Effector memory CD4-positive, alpha-beta T cell (primary cell): ENCODE results near the gene SERPINE1.
A peak's percentile ranks its signal among the peaks of the same experiment; 100 is the strongest.

Source experiments
- DNase-seq, 3 donors: peaks; one replicate each; pipeline ENCODE4 v3.0.0-alpha.2; 2020
- H3K27ac ChIP-seq: 2 replicates; pipeline ENCODE4 v1.7.0; 2013; ENCODE audit warnings: mild to moderate bottlenecking, low read length, moderate library complexity; ENCODE audit not compliant: insufficient read depth, poor library complexity, severe bottlenecking
- H3K27me3 ChIP-seq: replicated peaks from 2 replicates; pipeline ENCODE4 v1.7.0; 2013; ENCODE audit warnings: mild to moderate bottlenecking, low read length; ENCODE audit not compliant: insufficient read depth, control insufficient read depth, poor library complexity, severe bottlenecking
- H3K36me3 ChIP-seq: 2 replicates; pipeline ENCODE4 v1.7.0; 2013; ENCODE audit warnings: mild to moderate bottlenecking, low read length, moderate library complexity; ENCODE audit not compliant: control insufficient read depth, insufficient read depth
- H3K4me1 ChIP-seq: 2 replicates; pipeline ENCODE4 v1.7.0; 2013; ENCODE audit warnings: low read length, mild to moderate bottlenecking; ENCODE audit not compliant: control insufficient read depth, insufficient read depth, poor library complexity, severe bottlenecking
- H3K4me3 ChIP-seq: 2 replicates; pipeline ENCODE4 v1.7.0; 2013; ENCODE audit warnings: low read length, low read depth, mild to moderate bottlenecking; ENCODE audit not compliant: insufficient read depth, poor library complexity, severe bottlenecking
- H3K9me3 ChIP-seq: 2 replicates; pipeline ENCODE4 v1.7.0; 2013; ENCODE audit warnings: mild to moderate bottlenecking, low read length, moderate library complexity; ENCODE audit not compliant: control insufficient read depth
- total RNA-seq, 3 donors: gene quantifications; one replicate each; lab custom pipeline; 2026; lab: John Stamatoyannopoulos, UW

SERPINE1 gene
- 0.35 to 2.9 (median 1.7) reads per million in 3 donors for total RNA-seq

DNA sequence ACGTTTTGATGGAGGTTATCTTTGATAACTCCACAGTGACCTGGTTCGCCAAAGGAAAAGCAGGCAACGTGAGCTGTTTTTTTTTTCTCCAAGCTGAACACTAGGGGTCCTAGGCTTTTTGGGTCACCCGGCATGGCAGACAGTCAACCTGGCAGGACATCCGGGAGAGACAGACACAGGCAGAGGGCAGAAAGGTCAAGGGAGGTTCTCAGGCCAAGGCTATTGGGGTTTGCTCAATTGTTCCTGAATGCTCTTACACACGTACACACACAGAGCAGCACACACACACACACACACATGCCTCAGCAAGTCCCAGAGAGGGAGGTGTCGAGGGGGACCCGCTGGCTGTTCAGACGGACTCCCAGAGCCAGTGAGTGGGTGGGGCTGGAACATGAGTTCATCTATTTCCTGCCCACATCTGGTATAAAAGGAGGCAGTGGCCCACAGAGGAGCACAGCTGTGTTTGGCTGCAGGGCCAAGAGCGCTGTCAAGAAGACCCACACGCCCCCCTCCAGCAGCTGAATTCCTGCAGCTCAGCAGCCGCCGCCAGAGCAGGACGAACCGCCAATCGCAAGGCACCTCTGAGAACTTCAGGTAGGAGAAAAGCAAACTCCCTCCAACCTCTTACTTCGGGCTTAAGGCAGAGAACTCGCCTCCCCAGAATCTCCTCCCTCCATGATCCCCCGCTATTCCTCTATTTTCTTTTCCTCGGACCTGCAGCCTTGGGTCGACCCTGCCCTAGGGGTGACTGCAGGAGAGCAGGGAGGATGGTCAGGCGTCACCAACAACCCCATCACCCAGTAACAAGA, at the start of gene SERPINE1:
SERPINE1 (plus strand) TSS at position 454 of the 809 bp plus-strand sequence. CDS start 1,290 bp downstream, outside the sequence.
- Histone ChIP-seq H3K4me1 (peaks cover 17% of the 10 kb centered on the region), H3K36me3 (no peaks in the 10 kb centered on the region), H3K9me3 (no peaks in the 10 kb centered on the region), H3K27ac (no peak within 1 kb of the TSS), H3K4me3 (no peak within 1 kb of the TSS), H3K27me3 (peaks cover 11% of the 10 kb centered on the region)
- peak; percentile 16 to 29 (median 16) for DNase-seq

DNA sequence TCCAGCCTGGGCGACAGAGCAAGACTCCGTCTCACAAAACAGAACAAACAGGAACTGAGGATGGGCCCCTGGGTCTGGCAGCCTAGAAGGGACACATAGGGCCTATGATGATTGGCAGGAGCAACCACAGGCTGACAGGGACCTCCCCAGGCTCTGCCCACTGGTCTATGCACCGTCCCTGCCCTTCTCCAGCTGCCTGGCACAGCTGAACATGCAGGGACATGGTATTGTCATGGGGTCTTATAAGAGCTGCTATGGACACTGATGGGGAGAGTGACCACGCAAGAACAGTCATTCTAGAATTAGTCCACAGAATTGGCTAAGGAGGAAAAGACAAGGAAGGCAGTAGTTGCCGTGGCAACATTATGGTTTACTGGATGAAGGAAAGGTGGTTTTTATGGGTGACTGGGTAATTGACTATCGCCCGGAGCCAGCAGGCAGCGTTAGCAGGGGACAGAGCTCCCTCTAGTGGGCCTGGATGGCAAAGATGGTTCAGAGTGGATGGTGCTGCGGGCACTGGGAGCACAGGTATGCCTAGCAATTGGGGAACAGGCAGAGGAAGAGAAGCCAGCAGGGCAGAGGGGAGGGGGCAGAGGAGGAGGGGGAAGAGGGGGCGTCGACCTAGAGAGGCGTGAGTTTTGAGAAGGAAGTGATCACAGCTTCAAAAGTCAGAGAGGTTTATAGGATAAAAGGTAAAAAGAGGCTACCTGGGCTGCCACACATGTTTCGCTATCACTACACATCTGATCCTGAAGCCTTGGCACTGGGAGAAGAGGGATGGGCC, 49.4 kb upstream of the SERPINE1 start:
- Histone ChIP-seq H3K36me3 (no peaks in the 10 kb centered on the region), H3K27ac (no peak overlapping the region), H3K9me3 (no peaks in the 10 kb centered on the region), H3K27me3 (no peaks in the 10 kb centered on the region), H3K4me1 (no peaks in the 10 kb centered on the region), H3K4me3 (no peak overlapping the region)
- DNase-seq = peak; percentile 52 to 69 (median 62)

DNA sequence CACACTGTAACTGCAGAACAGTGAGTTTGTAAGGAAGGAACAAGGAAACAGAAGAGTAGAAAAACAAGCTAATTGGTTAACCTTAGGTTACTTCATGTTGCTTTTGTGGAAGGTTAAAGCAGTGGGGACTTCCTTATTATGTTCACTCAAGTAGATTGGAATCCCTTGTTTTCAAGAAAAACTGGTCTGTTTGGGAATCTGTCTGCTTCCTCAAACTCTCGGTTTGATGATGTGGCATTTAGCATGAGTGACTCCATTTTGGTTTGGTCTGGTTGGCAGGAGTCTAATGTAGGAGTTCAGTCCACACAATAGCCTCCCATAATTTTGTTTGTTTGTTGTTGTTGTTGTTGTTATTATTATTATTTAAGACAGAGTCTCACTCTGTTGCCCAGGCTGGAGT, 45.5 kb upstream of the SERPINE1 start:
- no peaks in the 10 kb centered on the region for H3K27me3 ChIP-seq

DNA sequence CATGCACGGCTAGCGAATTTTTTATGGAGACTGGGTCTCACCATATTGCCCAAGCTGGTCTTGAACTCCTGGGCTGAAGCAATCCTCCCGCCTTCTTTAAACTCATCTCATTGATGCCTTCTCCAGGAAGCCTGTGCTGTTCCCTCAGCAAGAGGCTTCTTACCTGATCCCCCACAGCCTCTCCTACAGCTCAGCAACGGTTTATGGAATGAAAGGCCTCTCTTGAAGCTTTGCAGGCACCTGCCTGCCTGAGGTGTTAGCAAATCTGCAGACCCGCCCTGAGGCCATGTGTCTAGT, 42.1 kb upstream of the SERPINE1 start:
- Histone ChIP-seq H3K9me3 (no peaks in the 10 kb centered on the region), H3K4me1 (peaks cover 14% of the 10 kb centered on the region), H3K27ac (peak overlapping the region; percentile 94), H3K27me3 (no peaks in the 10 kb centered on the region), H3K36me3 (peaks cover 30% of the 10 kb centered on the region), H3K4me3 (peak overlapping the region; percentile 99)
- DNase-seq = no peak

More for the DNA sequence above, 45.5 kb upstream of the SERPINE1 start:
- no peaks in the 10 kb centered on the region for H3K36me3 ChIP-seq
- peaks cover 11% of the 10 kb centered on the region for H3K4me1 ChIP-seq
- H3K9me3 ChIP-seq = no peaks in the 10 kb centered on the region
- no peak overlapping the region for H3K27ac ChIP-seq
- no peak for DNase-seq
- H3K4me3 ChIP-seq = no peak overlapping the region

- H3K4me1 ChIP-seq = peaks cover 14% of the 10 kb centered on the region
These were observed 41.5 kb upstream of the SERPINE1 start, which contains the start of gene TRIM56 for GRCh38 chr7:101085162-101085964. Gene TRIM56, plus strand, starts transcription at chr7:101085481. Its CDS starts 1,832 bp downstream, at chr7:101087313.

DNA sequence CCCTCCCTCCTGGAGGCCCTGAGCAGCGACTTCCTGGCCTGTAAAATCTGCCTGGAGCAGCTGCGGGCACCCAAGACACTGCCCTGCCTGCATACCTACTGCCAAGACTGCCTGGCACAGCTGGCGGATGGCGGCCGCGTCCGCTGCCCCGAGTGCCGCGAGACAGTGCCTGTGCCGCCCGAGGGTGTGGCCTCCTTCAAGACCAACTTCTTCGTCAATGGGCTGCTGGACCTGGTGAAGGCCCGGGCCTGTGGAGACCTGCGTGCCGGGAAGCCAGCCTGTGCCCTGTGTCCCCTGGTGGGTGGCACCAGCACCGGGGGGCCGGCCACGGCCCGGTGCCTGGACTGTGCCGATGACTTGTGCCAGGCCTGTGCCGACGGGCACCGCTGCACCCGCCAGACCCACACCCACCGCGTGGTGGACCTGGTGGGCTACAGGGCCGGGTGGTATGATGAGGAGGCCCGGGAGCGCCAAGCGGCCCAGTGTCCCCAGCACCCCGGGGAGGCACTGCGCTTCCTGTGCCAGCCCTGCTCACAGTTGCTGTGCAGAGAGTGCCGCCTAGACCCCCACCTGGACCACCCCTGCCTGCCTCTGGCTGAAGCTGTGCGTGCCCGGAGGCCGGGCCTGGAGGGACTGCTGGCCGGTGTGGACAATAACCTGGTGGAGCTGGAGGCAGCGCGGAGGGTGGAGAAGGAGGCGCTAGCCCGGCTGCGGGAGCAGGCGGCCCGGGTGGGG, 39.4 kb upstream of the SERPINE1 start:
- Histone ChIP-seq H3K36me3 (peaks cover 32% of the 10 kb centered on the region), H3K9me3 (no peaks in the 10 kb centered on the region), H3K27me3 (no peaks in the 10 kb centered on the region), H3K4me3 (no peak overlapping the region), H3K27ac (no peak overlapping the region), H3K4me1 (peaks cover 14% of the 10 kb centered on the region)
- DNase-seq = no peak

More at GRCh38 chr7:101085162-101085964, 41.5 kb upstream of the SERPINE1 start, which contains the start of gene TRIM56:
- H3K27me3 ChIP-seq = no peaks in the 10 kb centered on the region
- H3K9me3 ChIP-seq = no peaks in the 10 kb centered on the region
- peak; percentile 42 to 66 (median 60) for DNase-seq
- H3K36me3 ChIP-seq = peaks cover 32% of the 10 kb centered on the region
- peak within 1 kb of the TSS; percentile 99 for H3K4me3 ChIP-seq
- peak within 1 kb of the TSS; percentile 94 for H3K27ac ChIP-seq

- Histone ChIP-seq H3K9me3 (no peaks in the 10 kb centered on the region), H3K4me1 (peaks cover 14% of the 10 kb centered on the region), H3K36me3 (peaks cover 32% of the 10 kb centered on the region), H3K4me3 (no peak overlapping the region), H3K27me3 (no peaks in the 10 kb centered on the region), H3K27ac (no peak overlapping the region)
- no peak for DNase-seq
These were observed 38.9 kb upstream of the SERPINE1 start for GRCh38 chr7:101088069-101088425.

DNA sequence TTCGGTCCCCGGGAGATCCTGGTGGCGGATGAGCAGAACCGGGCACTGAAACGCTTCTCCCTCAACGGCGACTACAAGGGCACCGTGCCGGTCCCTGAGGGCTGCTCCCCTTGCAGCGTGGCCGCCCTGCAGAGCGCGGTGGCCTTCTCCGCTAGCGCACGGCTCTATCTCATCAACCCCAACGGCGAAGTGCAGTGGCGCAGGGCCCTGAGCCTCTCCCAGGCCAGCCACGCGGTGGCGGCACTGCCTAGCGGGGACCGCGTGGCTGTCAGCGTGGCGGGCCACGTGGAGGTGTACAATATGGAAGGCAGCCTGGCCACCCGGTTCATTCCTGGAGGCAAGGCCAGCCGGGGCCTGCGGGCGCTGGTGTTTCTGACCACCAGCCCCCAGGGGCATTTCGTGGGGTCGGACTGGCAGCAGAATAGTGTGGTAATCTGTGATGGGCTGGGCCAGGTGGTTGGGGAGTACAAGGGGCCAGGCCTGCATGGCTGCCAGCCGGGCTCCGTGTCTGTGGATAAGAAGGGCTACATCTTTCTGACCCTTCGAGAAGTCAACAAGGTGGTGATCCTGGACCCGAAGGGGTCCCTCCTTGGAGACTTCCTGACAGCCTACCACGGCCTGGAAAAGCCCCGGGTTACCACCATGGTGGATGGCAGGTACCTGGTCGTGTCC, 37.9 kb upstream of the SERPINE1 start:
- Histone ChIP-seq H3K4me3 (no peak overlapping the region), H3K27me3 (no peaks in the 10 kb centered on the region), H3K4me1 (peaks cover 14% of the 10 kb centered on the region), H3K36me3 (peaks cover 32% of the 10 kb centered on the region), H3K9me3 (no peaks in the 10 kb centered on the region), H3K27ac (no peak overlapping the region)
- no peak for DNase-seq

DNA sequence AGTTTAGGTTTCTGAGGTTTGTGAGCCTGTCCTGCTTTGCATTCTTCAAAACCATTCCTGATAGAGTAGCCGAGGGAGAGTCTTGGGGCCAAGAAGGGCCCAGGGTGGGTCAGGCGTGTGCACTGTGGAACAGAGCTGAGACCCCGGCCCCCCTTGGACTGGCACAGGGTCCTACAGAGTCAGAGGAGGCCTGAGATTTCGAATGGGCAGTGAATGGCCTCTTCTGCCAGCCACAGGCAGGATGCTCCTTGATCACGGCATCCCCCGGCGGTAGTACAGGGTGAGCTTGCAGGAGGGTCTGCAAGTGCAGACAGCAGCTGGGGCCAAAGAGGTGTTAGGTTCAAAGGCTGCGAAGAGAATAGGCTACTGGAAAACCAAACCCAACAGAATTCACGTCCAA, 37.0 kb upstream of the SERPINE1 start:
- Histone ChIP-seq H3K4me1 (peaks cover 12% of the 10 kb centered on the region), H3K27ac (no peak overlapping the region), H3K4me3 (no peak overlapping the region), H3K27me3 (no peaks in the 10 kb centered on the region), H3K9me3 (no peaks in the 10 kb centered on the region), H3K36me3 (peaks cover 32% of the 10 kb centered on the region)
- no peak for DNase-seq
